GM18867 (cell line): ENCODE data around the gene CFDP1.

Experiments used
- ATAC-seq: cut with Tn5 transposase; IDR thresholded peaks from one replicate; pipeline ENCODE4 v1.9.1; 2021; ENCODE audit warnings: mild to moderate bottlenecking, moderate library complexity; ENCODE audit not compliant: unreplicated experiment

Gene CFDP1

GRCh38 chr16:75326333-75326732 is 107.0 kb downstream of the CFDP1 start:
- no peak for ATAC-seq

GRCh38 chr16:75323933-75324332 is 109.4 kb downstream of the CFDP1 start:
- ATAC-seq: no peak

- ATAC-seq: no peak
Observed at GRCh38 chr16:75323198-75323597, 110.1 kb downstream of the CFDP1 start.

- ATAC-seq: no peak
Observed at GRCh38 chr16:75322740-75323139, 110.6 kb downstream of the CFDP1 start.

GRCh38 chr16:75320435-75320834 is 112.9 kb downstream of the CFDP1 start:
- peak; percentile 26 for ATAC-seq

- ATAC-seq: peak; percentile 79
Observed at GRCh38 chr16:75319513-75320411, 113.5 kb downstream of the CFDP1 start.

- no peak for ATAC-seq
Observed at GRCh38 chr16:75318737-75319136, 114.6 kb downstream of the CFDP1 start.

GRCh38 chr16:75317532-75317931 is 115.8 kb downstream of the CFDP1 start:
- no peak for ATAC-seq

- no peak for ATAC-seq
Observed at GRCh38 chr16:75317101-75317522, 116.2 kb downstream of the CFDP1 start.

- ATAC-seq: no peak
Observed at GRCh38 chr16:75315539-75316306, 117.6 kb downstream of the CFDP1 start.

- ATAC-seq: no peak
Observed at GRCh38 chr16:75312875-75313274, 120.4 kb downstream of the CFDP1 start.

- no peak for ATAC-seq
Observed at GRCh38 chr16:75311383-75311938, 121.8 kb downstream of the CFDP1 start.

- no peak for ATAC-seq
Observed at GRCh38 chr16:75310541-75310940, 122.8 kb downstream of the CFDP1 start.

GRCh38 chr16:75309899-75310430 is 123.3 kb downstream of the CFDP1 start:
- ATAC-seq: no peak

GRCh38 chr16:75309156-75309555 is 124.1 kb downstream of the CFDP1 start:
- ATAC-seq: no peak

GRCh38 chr16:75308011-75308410 is 125.3 kb downstream of the CFDP1 start:
- ATAC-seq: no peak

GRCh38 chr16:75307506-75307905 is 125.8 kb downstream of the CFDP1 start:
- ATAC-seq: no peak

GRCh38 chr16:75306099-75306762 is 127.1 kb downstream of the CFDP1 start:
- no peak for ATAC-seq

- ATAC-seq: peak; percentile 76
Observed at GRCh38 chr16:75305364-75306098, 127.8 kb downstream of the CFDP1 start.
